HCT116 (cell line): ENCODE results near the gene TAS2R20. TPM values are rescaled to one million over a fixed set of nuclear protein-coding genes. Genes with fewer than 3 reads are reported as not detected.

Experiments
- ATAC-seq: fragments of 200-7000 bp; cut with Tn5 transposase; 2 replicates; pipeline ENCODE4 v1.9.1; 2020; ENCODE audit warnings: mild to moderate bottlenecking, moderate library complexity
- BruUV-seq: library from RNA; stranded (reverse); fragments of 400-500 nt; replicated peaks from 2 replicates; lab custom pipeline; 2021; lab: Mats Ljungman, UMichigan
- CTCF ChIA-PET: fragments of 300-600 bp; sonication (Branson Sonifier 250); formaldehyde crosslinking; loops from one replicate; lab custom pipeline; 2021; ENCODE audit warnings: antibody characterized with exemption; lab: Charles Lee
- POLR2A ChIA-PET: fragments of 300-600, 350-600 bp; sonication (Branson Sonifier 250); formaldehyde crosslinking; loops from one replicate; lab custom pipeline; 2021; ENCODE audit warnings: antibody characterized with exemption; lab: Charles Lee
- RAD21 ChIA-PET, 2 experiments: fragments of 300-600 bp; sonication (Branson Sonifier 250); formaldehyde crosslinking; loops; one replicate each; lab custom pipeline; 2023; ENCODE audit warnings: low total read pairs in 2 of 2; ENCODE audit not compliant: uncharacterized antibody in 2 of 2, unreplicated experiment in 2 of 2, low non-redundant PET in 1 of 2; lab: Charles Lee
- DNase-seq: peaks from one replicate; pipeline ENCODE4 v3.0.0-alpha.2; 2010; ENCODE audit warnings: low read depth, low spot score
- H2AFZ ChIP-seq: fragments of 200-600 bp; shearing (Covaris generic), sonication (generic); 2 replicates; pipeline ENCODE4 v1.6.1; 2017; ENCODE audit warnings: low read depth, mixed run types, mixed read lengths, antibody characterized with exemption, low read length; ENCODE audit not compliant: poor library complexity, severe bottlenecking
- H3K27ac ChIP-seq: 2 replicates; pipeline ENCODE4 v1.5.1; 2012; ENCODE audit warnings: low read depth, low read length
- H3K27me3 ChIP-seq: fragments of 200-600 bp; sonication (generic); 2 replicates; pipeline ENCODE4 v1.6.1; 2016; ENCODE audit warnings: mixed run types, low read length, mixed read lengths; ENCODE audit not compliant: insufficient read depth
- H3K36me3 ChIP-seq, 2 experiments: fragments of 200-500 bp in 1 of 2; fragments of 200-600 bp in 1 of 2; sonication (Bioruptor generic) in 1 of 2; sonication (generic) in 1 of 2; 2 replicates each; pipeline versions ENCODE4 v1.5.1 to v1.6.1; 2014 to 2016; ENCODE audit warnings: low read length in 2 of 2, inconsistent platforms in 1 of 2, mixed read lengths in 1 of 2, mixed run types in 1 of 2; ENCODE audit not compliant: insufficient read depth in 2 of 2, control insufficient read depth in 1 of 2
- H3K4me1 ChIP-seq, 2 experiments: fragments of 200-600 bp in 1 of 2; sonication (generic) in 1 of 2; 2 replicates each; pipeline versions ENCODE4 v1.5.1 to v1.6.1; 2012 to 2017; ENCODE audit warnings: low read length in 2 of 2, inconsistent platforms in 1 of 2, mild to moderate bottlenecking in 1 of 2, mixed read lengths in 1 of 2, mixed run types in 1 of 2, moderate library complexity in 1 of 2; ENCODE audit not compliant: insufficient read depth in 2 of 2, control insufficient read depth in 1 of 2
- H3K4me2 ChIP-seq: fragments of 200-600 bp; sonication (generic); 2 replicates; pipeline ENCODE4 v1.6.1; 2017; ENCODE audit warnings: mixed run types, low read length, mixed read lengths
- H3K4me3 ChIP-seq, 2 experiments: fragments of 200-600 bp in 1 of 2; sonication (generic) in 1 of 2; replicated peaks in 1 of 2; 2 replicates each; pipeline ENCODE4 v1.5.1; 2011 to 2016; ENCODE audit warnings: low read length in 2 of 2, control low read depth in 1 of 2, low read depth in 1 of 2, mild to moderate bottlenecking in 1 of 2, mixed read lengths in 1 of 2, mixed run types in 1 of 2
- H3K79me2 ChIP-seq: fragments of 200-600 bp; sonication (generic); 2 replicates; pipeline ENCODE4 v1.6.1; 2017; ENCODE audit warnings: mild to moderate bottlenecking, mixed run types, low read length, moderate library complexity, mixed read lengths; ENCODE audit not compliant: insufficient read depth
- H3K9ac ChIP-seq: fragments of 200-600 bp; sonication (generic); 2 replicates; pipeline ENCODE4 v1.6.1; 2016; ENCODE audit warnings: low read length, mixed read lengths
- H3K9me2 ChIP-seq: fragments of 200-600 bp; sonication (generic), shearing (Covaris generic); 2 replicates; pipeline ENCODE4 v1.6.1; 2017; ENCODE audit warnings: mixed run types, mild to moderate bottlenecking, moderate library complexity; ENCODE audit not compliant: insufficient read depth
- H3K9me3 ChIP-seq, 2 experiments: fragments of 200-500 bp in 1 of 2; fragments of 200-600 bp in 1 of 2; sonication (Bioruptor generic) in 1 of 2; sonication (generic) in 1 of 2; 2 replicates each; pipeline ENCODE4 v1.6.1; 2014 to 2017; ENCODE audit warnings: low read length in 2 of 2, mixed read lengths in 2 of 2, inconsistent platforms in 1 of 2, low read depth in 1 of 2, mild to moderate bottlenecking in 1 of 2, mixed run types in 1 of 2, moderate library complexity in 1 of 2; ENCODE audit not compliant: control insufficient read depth in 1 of 2, insufficient read depth in 1 of 2
- H4K20me1 ChIP-seq: fragments of 200-600 bp; sonication (generic), shearing (Covaris generic); 2 replicates; pipeline ENCODE4 v1.6.1; 2017; ENCODE audit warnings: mixed run types, mild to moderate bottlenecking, moderate library complexity; ENCODE audit not compliant: insufficient read depth
- CBX3 ChIP-seq: IDR thresholded peaks from 2 replicates; pipeline ENCODE4 v1.6.1; 2012; ENCODE audit warnings: low read depth
- CEBPB ChIP-seq: IDR thresholded peaks from 2 replicates; pipeline ENCODE4 v1.6.1; 2012; ENCODE audit warnings: low read depth
- EGR1 ChIP-seq: IDR thresholded peaks from 2 replicates; pipeline ENCODE4 v1.6.1; 2012; ENCODE audit warnings: low read depth
- EZH2 ChIP-seq: fragments of 200-600 bp; sonication (generic); IDR thresholded peaks from 2 replicates; pipeline ENCODE4 v1.6.1; 2017; ENCODE audit warnings: antibody characterized with exemption, mixed run types
- EZH2phosphoT487 ChIP-seq: fragments of 200-600 bp; IDR thresholded peaks from 2 replicates; pipeline ENCODE4 v1.6.1; 2018; ENCODE audit warnings: antibody characterized with exemption, borderline replicate concordance
- RAD21 ChIP-seq: IDR thresholded peaks from 2 replicates; pipeline ENCODE4 v1.6.1; 2012; ENCODE audit warnings: low read depth, mild to moderate bottlenecking
- REST ChIP-seq: IDR thresholded peaks from 2 replicates; pipeline ENCODE4 v1.6.1; 2012; ENCODE audit warnings: low read depth
- SIN3A ChIP-seq: IDR thresholded peaks from 2 replicates; pipeline ENCODE4 v1.6.1; 2012; ENCODE audit warnings: low read depth
- SP1 ChIP-seq: IDR thresholded peaks from 2 replicates; pipeline ENCODE4 v1.6.1; 2012; ENCODE audit warnings: low read depth
- YY1 ChIP-seq: IDR thresholded peaks from 2 replicates; pipeline ENCODE4 v1.6.1; 2011; ENCODE audit warnings: low read length, low read depth, moderate library complexity, mild to moderate bottlenecking; ENCODE audit not compliant: insufficient replicate concordance; ENCODE audit errors: extremely low read depth
- intact Hi-C: fragments of 100-400 bp; cut with micrococcal nuclease; formaldehyde crosslinking; loops from 2 replicates; pipeline ENCODE4 v1.10.0; 2022
- total RNA-seq: library from RNA; stranded (reverse); gene quantifications from one replicate; pipeline ENCODE4 v1.2.1, GENCODE V29; 2021; ENCODE audit not compliant: unreplicated experiment
- TF ChIP-seq, protein P1 (sequence below), 3 experiments: fragments of 200-600 bp in 1 of 3; sonication (generic) in 1 of 3; IDR thresholded peaks in 2 of 3; conservative IDR thresholded peaks in 1 of 3; 2 replicates each; pipeline ENCODE4 v1.5.1; 2012 to 2017; ENCODE audit warnings: low read depth in 2 of 3, low read length in 2 of 3, antibody characterized with exemption in 1 of 3, borderline replicate concordance in 1 of 3, control low read depth in 1 of 3, mild to moderate bottlenecking in 1 of 3, mixed read lengths in 1 of 3, mixed run types in 1 of 3, moderate library complexity in 1 of 3; ENCODE audit not compliant: insufficient read depth in 1 of 3

TAS2R20 gene
- total RNA-seq, 1 experiment from 2014 or later, result 0.76 TPM

GRCh38 chr12:11007608-11008007, 9.5 kb upstream of the TAS2R20 start:
- intact Hi-C loops, result no loop called here

More at GRCh38 chr12:11007608-11008007, 9.5 kb upstream of the TAS2R20 start:
- Histone ChIP-seq H3K9me3 (no peaks in the 10 kb centered on the region), H3K9ac (no peak overlapping the region), H3K4me1 (no peaks in the 10 kb centered on the region), H3K27me3 (no peaks in the 10 kb centered on the region), H3K9me2 (no peaks in the 10 kb centered on the region), H3K27ac (no peak overlapping the region), H3K36me3 (no peaks in the 10 kb centered on the region), H4K20me1 (no peaks in the 10 kb centered on the region), H3K4me2 (no peak overlapping the region), H3K79me2 (no peaks in the 10 kb centered on the region), H3K4me3 (no peak overlapping the region), H2AFZ (no peak overlapping the region)
- ATAC-seq (no peak), DNase-seq (no peak)
- TF ChIP-seq REST, result no peak
- no peak for TF ChIP-seq SIN3A
- TF ChIP-seq CBX3, result no peak
- TF ChIP-seq CEBPB, result no peak
- TF ChIP-seq, protein P1, sequence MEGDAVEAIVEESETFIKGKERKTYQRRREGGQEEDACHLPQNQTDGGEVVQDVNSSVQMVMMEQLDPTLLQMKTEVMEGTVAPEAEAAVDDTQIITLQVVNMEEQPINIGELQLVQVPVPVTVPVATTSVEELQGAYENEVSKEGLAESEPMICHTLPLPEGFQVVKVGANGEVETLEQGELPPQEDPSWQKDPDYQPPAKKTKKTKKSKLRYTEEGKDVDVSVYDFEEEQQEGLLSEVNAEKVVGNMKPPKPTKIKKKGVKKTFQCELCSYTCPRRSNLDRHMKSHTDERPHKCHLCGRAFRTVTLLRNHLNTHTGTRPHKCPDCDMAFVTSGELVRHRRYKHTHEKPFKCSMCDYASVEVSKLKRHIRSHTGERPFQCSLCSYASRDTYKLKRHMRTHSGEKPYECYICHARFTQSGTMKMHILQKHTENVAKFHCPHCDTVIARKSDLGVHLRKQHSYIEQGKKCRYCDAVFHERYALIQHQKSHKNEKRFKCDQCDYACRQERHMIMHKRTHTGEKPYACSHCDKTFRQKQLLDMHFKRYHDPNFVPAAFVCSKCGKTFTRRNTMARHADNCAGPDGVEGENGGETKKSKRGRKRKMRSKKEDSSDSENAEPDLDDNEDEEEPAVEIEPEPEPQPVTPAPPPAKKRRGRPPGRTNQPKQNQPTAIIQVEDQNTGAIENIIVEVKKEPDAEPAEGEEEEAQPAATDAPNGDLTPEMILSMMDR (IDR thresholded peaks at IDR 0.05 in 2 of 3, conservative IDR thresholded peaks at IDR 0.05 in 1 of 3; ENCODE audit: borderline replicate concordance in 1 of 3, insufficient read depth in 1 of 3, low read depth in 2 of 3, low read length in 2 of 3), result no peak
- no peak for TF ChIP-seq EZH2
- no peak for TF ChIP-seq EZH2phosphoT487
- no peak for TF ChIP-seq EGR1
- TF ChIP-seq SP1, result no peak
- TF ChIP-seq YY1, result no peak
- TF ChIP-seq RAD21, result no peak
- CTCF ChIA-PET, result no interaction called here
- RAD21 ChIA-PET, result no interaction called here
- no TSS peak for BruUV-seq
- POLR2A ChIA-PET, result no interaction called here
